H9 (cell line): Measurements from ENCODE around the gene ARHGAP10. TPM values are rescaled to one million over a fixed set of nuclear protein-coding genes. Genes with fewer than 3 reads are reported as not detected.

Experiments used
- DNase-seq: peaks from one replicate; pipeline ENCODE4 v3.0.0-alpha.2; 2017
- H2AFZ ChIP-seq: one replicate; pipeline ENCODE4 v1.6.1; 2013; ENCODE audit warnings: mild to moderate bottlenecking, low read length, control low read depth, moderate library complexity
- H2AK5ac ChIP-seq: 2 replicates; pipeline ENCODE4 v1.6.1; 2013; ENCODE audit warnings: low read length, control low read depth, mixed read lengths; ENCODE audit not compliant: insufficient read length
- H2BK120ac ChIP-seq: one replicate; pipeline ENCODE4 v1.6.1; 2013; ENCODE audit warnings: low read depth, mild to moderate bottlenecking, low read length, control low read depth, inconsistent platforms; ENCODE audit not compliant: poor library complexity, severe bottlenecking
- H2BK12ac ChIP-seq: 2 replicates; pipeline ENCODE4 v1.6.1; 2013; ENCODE audit warnings: low read length, control low read depth, mixed read lengths, low read depth; ENCODE audit not compliant: insufficient read length
- H2BK15ac ChIP-seq: 2 replicates; pipeline ENCODE4 v1.6.1; 2013; ENCODE audit warnings: low read depth, low read length, control low read depth
- H2BK20ac ChIP-seq: one replicate; pipeline ENCODE4 v1.6.1; 2013; ENCODE audit warnings: low read depth, mild to moderate bottlenecking, low read length, control low read depth, inconsistent platforms; ENCODE audit not compliant: poor library complexity, severe bottlenecking
- H2BK5ac ChIP-seq: 2 replicates; pipeline ENCODE4 v1.6.1; 2013; ENCODE audit warnings: low read length, control low read depth, mixed read lengths; ENCODE audit not compliant: insufficient read length
- H3K14ac ChIP-seq: 2 replicates; pipeline ENCODE4 v1.6.1; 2013; ENCODE audit warnings: low read length, control low read depth; ENCODE audit not compliant: insufficient read depth
- H3K18ac ChIP-seq: 2 replicates; pipeline ENCODE4 v1.6.1; 2013; ENCODE audit warnings: low read depth, mild to moderate bottlenecking, mixed read lengths, low read length, control low read depth; ENCODE audit not compliant: insufficient read length
- H3K23ac ChIP-seq: 2 replicates; pipeline ENCODE4 v1.6.1; 2013; ENCODE audit warnings: low read length, control low read depth, mixed read lengths, low read depth; ENCODE audit not compliant: insufficient read length
- H3K23me2 ChIP-seq: 2 replicates; pipeline ENCODE4 v1.6.1; 2013; ENCODE audit warnings: low read depth, mild to moderate bottlenecking, mixed read lengths, low read length, control low read depth; ENCODE audit not compliant: insufficient read length, poor library complexity, severe bottlenecking
- H3K27ac ChIP-seq: 2 replicates; pipeline ENCODE4 v1.5.1; 2013; ENCODE audit warnings: low read length, control low read depth, mixed read lengths, low read depth; ENCODE audit not compliant: insufficient read length
- H3K27me3 ChIP-seq: 2 replicates; pipeline ENCODE4 v1.6.1; 2013; ENCODE audit warnings: low read length, control low read depth, inconsistent platforms; ENCODE audit not compliant: insufficient read depth
- H3K4ac ChIP-seq: 2 replicates; pipeline ENCODE4 v1.6.1; 2013; ENCODE audit warnings: low read depth, mild to moderate bottlenecking, control low read depth, inconsistent platforms, low read length, moderate library complexity
- H3K4me1 ChIP-seq: 2 replicates; pipeline ENCODE4 v1.6.1; 2013; ENCODE audit warnings: low read length, control low read depth, inconsistent platforms; ENCODE audit not compliant: insufficient read depth
- H3K4me2 ChIP-seq: 2 replicates; pipeline ENCODE4 v1.6.1; 2013; ENCODE audit warnings: low read length, control low read depth, mixed read lengths; ENCODE audit not compliant: insufficient read length, insufficient read depth
- H3K56ac ChIP-seq: 2 replicates; pipeline ENCODE4 v1.6.1; 2013; ENCODE audit warnings: low read depth, mild to moderate bottlenecking, mixed read lengths, low read length, control low read depth; ENCODE audit not compliant: insufficient read length
- H3K79me1 ChIP-seq: 2 replicates; pipeline ENCODE4 v1.6.1; 2013; ENCODE audit warnings: low read depth, mild to moderate bottlenecking, moderate library complexity, low read length, control low read depth, inconsistent platforms; ENCODE audit not compliant: insufficient read depth, poor library complexity, severe bottlenecking
- H3K79me2 ChIP-seq: 2 replicates; pipeline ENCODE4 v1.6.1; 2013; ENCODE audit warnings: low read length, control low read depth, inconsistent platforms; ENCODE audit not compliant: insufficient read depth
- H3K9ac ChIP-seq: 2 replicates; pipeline ENCODE4 v1.6.1; 2013; ENCODE audit warnings: low read length, control low read depth, mixed read lengths; ENCODE audit not compliant: insufficient read length; ENCODE audit errors: extremely low read depth
- H3K9me3 ChIP-seq: one replicate; pipeline ENCODE4 v1.6.1; 2013; ENCODE audit warnings: low read depth, low read length, inconsistent platforms; ENCODE audit not compliant: control insufficient read depth
- H3T11ph ChIP-seq: one replicate; pipeline ENCODE4 v1.6.1; 2013; ENCODE audit warnings: mild to moderate bottlenecking, low read length, control low read depth, inconsistent platforms
- H4K20me1 ChIP-seq: one replicate; pipeline ENCODE4 v1.6.1; 2013; ENCODE audit not compliant: control insufficient read depth, insufficient read length, insufficient read depth
- H4K5ac ChIP-seq: 2 replicates; pipeline ENCODE4 v1.6.1; 2013; ENCODE audit warnings: low read depth, mild to moderate bottlenecking, mixed read lengths, low read length, control low read depth; ENCODE audit not compliant: insufficient read length
- H4K8ac ChIP-seq: replicated peaks from 2 replicates; pipeline ENCODE4 v1.6.1; 2013; ENCODE audit warnings: low read length, control low read depth, mixed read lengths, low read depth; ENCODE audit not compliant: insufficient read length
- H4K91ac ChIP-seq: 2 replicates; pipeline ENCODE4 v1.6.1; 2013; ENCODE audit warnings: low read depth, mild to moderate bottlenecking, moderate library complexity, mixed read lengths, low read length, control low read depth; ENCODE audit not compliant: insufficient read length
- H3K27ac Mint-ChIP-seq, 3 experiments: 2 replicates in 2 of 3; 3 replicates in 1 of 3; pipeline ENCODE4 v1.8.0; 2020 to 2021; ENCODE audit warnings: mixed read lengths in 3 of 3, mild to moderate bottlenecking in 1 of 3, moderate library complexity in 1 of 3
- H3K27me3 Mint-ChIP-seq: 2 replicates; pipeline ENCODE4 v1.8.0; 2021; ENCODE audit warnings: low read depth, mild to moderate bottlenecking, moderate library complexity, mixed read lengths
- H3K36me3 Mint-ChIP-seq, 3 experiments: 2 replicates in 2 of 3; 3 replicates in 1 of 3; pipeline ENCODE4 v1.8.0; 2020 to 2021; ENCODE audit warnings: low read depth in 3 of 3, mixed read lengths in 3 of 3; ENCODE audit not compliant: insufficient read depth in 1 of 3
- H3K4me1 Mint-ChIP-seq, 2 experiments: 2 replicates each; pipeline ENCODE4 v1.8.0; 2020; ENCODE audit warnings: mixed read lengths in 2 of 2
- H3K4me3 Mint-ChIP-seq, 2 experiments: 2 replicates in 1 of 2; 3 replicates in 1 of 2; pipeline ENCODE4 v1.8.0; 2020 to 2021; ENCODE audit warnings: mild to moderate bottlenecking in 2 of 2, mixed read lengths in 2 of 2, moderate library complexity in 1 of 2
- H3K9me3 Mint-ChIP-seq, 2 experiments: 2 replicates in 1 of 2; 3 replicates in 1 of 2; pipeline ENCODE4 v1.8.0; 2020; ENCODE audit warnings: mild to moderate bottlenecking in 2 of 2, mixed read lengths in 2 of 2, moderate library complexity in 1 of 2
- CTCF ChIP-seq: fragments of 200-600 bp; sonication (generic); conservative IDR thresholded peaks from 3 replicates; pipeline ENCODE4 v1.8.0; 2021; ENCODE audit warnings: antibody characterized with exemption, mild to moderate bottlenecking
- WGBS: extraction: QIAGEN DNeasy Blood & Tissue Kit; methylation state at CpG from one replicate; pipeline ENCODE4 v1.1.7; 2013; ENCODE audit warnings: missing lambda C conversion rate, low lambda C conversion rate, mixed read lengths; ENCODE audit not compliant: insufficient read length; ENCODE audit errors: extremely low coverage; 5-methylcytosine and 5-hydroxymethylcytosine counted together
- total RNA-seq: library from RNA; stranded (reverse); gene quantifications from 2 replicates; pipeline ENCODE4 v1.2.1, GENCODE V29; 2021

The ARHGAP10 gene
- total RNA-seq, 1 experiment from 2014 or later: 7.8 TPM

- WGBS: no CpG with 5 or more reads among the region's 1 CpG
- Histone ChIP-seq H2BK120ac (no peak overlapping the region), H3K23ac (no peak overlapping the region), H3K9me3 (no peaks in the 10 kb centered on the region), H3K79me2 (no peaks in the 10 kb centered on the region), H3K9ac (no peak overlapping the region), H2AFZ (no peak overlapping the region), H2BK20ac (no peak overlapping the region), H3K56ac (no peak overlapping the region), H3T11ph (no peak overlapping the region), H2BK5ac (no peak overlapping the region), H3K27me3 (no peaks in the 10 kb centered on the region), H2BK15ac (no peak overlapping the region), H4K5ac (no peak overlapping the region), H3K4ac (no peak overlapping the region), H2BK12ac (no peak overlapping the region), H3K23me2 (no peaks in the 10 kb centered on the region), H3K4me2 (no peak overlapping the region), H4K91ac (no peak overlapping the region), H4K20me1 (no peaks in the 10 kb centered on the region), H3K4me1 (peaks cover 5% of the 10 kb centered on the region; the same call in 1 of the 2 replicates), H2AK5ac (no peak overlapping the region), H4K8ac (no peak overlapping the region), H3K79me1 (no peaks in the 10 kb centered on the region), H3K14ac (no peak overlapping the region), H3K27ac (no peak overlapping the region), H3K18ac (no peak overlapping the region)
- no peak for DNase-seq
- peaks cover 34 to 37% of the 10 kb centered on the region in 2 experiments for H3K4me1 Mint-ChIP-seq
- H3K27ac Mint-ChIP-seq: peak overlapping the region in 1 of 3 experiments; percentile 3; a peak in 1 of 7 replicates
- H3K4me3 Mint-ChIP-seq: no peak overlapping the region
- H3K9me3 Mint-ChIP-seq: no peaks in the 10 kb centered on the region; a peak in 1 of 5 replicates
- TF ChIP-seq CTCF: no peak
- no peaks in the 10 kb centered on the region for H3K36me3 Mint-ChIP-seq
- H3K27me3 Mint-ChIP-seq: peaks cover 6% of the 10 kb centered on the region
These were observed 9.4 kb downstream of the ARHGAP10 start for GRCh38 chr4:147741190-147741788.
